ENCODE data around the gene FBXL13.
A peak's percentile ranks its signal among the peaks of the same experiment; 100 is the strongest.
"Not testable (repeated sequence)": the region's sequence is repeated elsewhere in the genome, so short reads cannot be mapped to it uniquely, and the experiment has no call there.

Gene FBXL13

GRCh38 chr7:102811942-102812678 lies 262.5 kb downstream of the FBXL13 start:
- no peak for DNase-seq

- no peak for DNase-seq
These were observed 263.7 kb downstream of the FBXL13 start for GRCh38 chr7:102810916-102811315.

- no peak for DNase-seq
These were observed 268.0 kb downstream of the FBXL13 start for GRCh38 chr7:102806613-102807012.

GRCh38 chr7:102795987-102796595 lies 278.5 kb downstream of the FBXL13 start:
- not testable (repeated sequence) for DNase-seq

- DNase-seq: not testable (repeated sequence)
These were observed 280.0 kb downstream of the FBXL13 start for GRCh38 chr7:102794567-102794966.

- not testable (repeated sequence) for DNase-seq
These were observed 282.8 kb downstream of the FBXL13 start for GRCh38 chr7:102791831-102792230.

GRCh38 chr7:102791367-102791766 lies 283.2 kb downstream of the FBXL13 start:
- DNase-seq: not testable (repeated sequence)

- DNase-seq: not testable (repeated sequence)
These were observed 284.1 kb downstream of the FBXL13 start for GRCh38 chr7:102790364-102791100.

GRCh38 chr7:102788770-102789169 lies 285.8 kb downstream of the FBXL13 start:
- DNase-seq: not testable (repeated sequence)

GRCh38 chr7:102780926-102781325 lies 293.7 kb downstream of the FBXL13 start:
- not testable (repeated sequence) for DNase-seq

GRCh38 chr7:102778663-102779062 lies 295.9 kb downstream of the FBXL13 start:
- DNase-seq: not testable (repeated sequence)

- not testable (repeated sequence) for DNase-seq
These were observed 298.4 kb downstream of the FBXL13 start for GRCh38 chr7:102776217-102776616.

- DNase-seq: not testable (repeated sequence)
These were observed 304.1 kb downstream of the FBXL13 start for GRCh38 chr7:102770467-102770866.

- DNase-seq: not testable (repeated sequence)
These were observed 304.9 kb downstream of the FBXL13 start for GRCh38 chr7:102769657-102770192.

GRCh38 chr7:102763295-102763905 lies 311.2 kb downstream of the FBXL13 start:
- DNase-seq: peak; percentile 21

All from right hindlimb (tissue), 1 donor.